Measurements from ENCODE around the gene ADAM15. TPM values are rescaled to one million over a fixed set of nuclear protein-coding genes. Genes with fewer than 3 reads are reported as not detected.

The ADAM15 gene
- total RNA-seq, 1 experiment from 2014 or later = 30.6 TPM

- H3K4ac ChIP-seq (ENCODE audit: low read depth, low read length) = no peak overlapping the region
- no peak for TF ChIP-seq CTCF (conservative IDR thresholded peaks at IDR 0.05)
- Mint-ChIP-seq H3K9me3 (no peaks in the 10 kb centered on the region; a peak in 1 of 5 replicates), H3K4me1 (peaks cover 45 to 62% of the 10 kb centered on the region in 2 experiments), H3K27ac (no peak overlapping the region), H3K4me3 (no peak overlapping the region), H3K36me3 (ENCODE audit: insufficient read depth in 1 of 3, low read depth in 3 of 3) (peaks cover 0 to 1% (median 0%) of the 10 kb centered on the region in 3 experiments; a peak in 2 of 7 replicates), H3K27me3 (ENCODE audit: low read depth) (no peaks in the 10 kb centered on the region)
- no peak overlapping the region for H4K5ac ChIP-seq (ENCODE audit: insufficient read length, low read depth, low read length)
- no peak overlapping the region for H3K27ac ChIP-seq (ENCODE audit: insufficient read length, low read depth, low read length)
- no peak overlapping the region for H3K9ac ChIP-seq (ENCODE audit: extremely low read depth, insufficient read length, low read length)
- no CpG with 5 or more reads among the region's 6 CpGs for WGBS (ENCODE audit: extremely low coverage, insufficient read length, low lambda C conversion rate)
- no peak overlapping the region for H2BK15ac ChIP-seq (ENCODE audit: low read depth, low read length)
- no peaks in the 10 kb centered on the region for H4K20me1 ChIP-seq (ENCODE audit: control insufficient read depth, insufficient read depth, insufficient read length)
- H3K4me1 ChIP-seq (ENCODE audit: insufficient read depth, low read length) = peaks cover 5% of the 10 kb centered on the region; the same call in 1 of the 2 replicates
- no peaks in the 10 kb centered on the region; the same call in 1 of the 2 replicates for H3K79me2 ChIP-seq (ENCODE audit: insufficient read depth, low read length)
- no peak overlapping the region for H2BK5ac ChIP-seq (ENCODE audit: insufficient read length, low read length)
- no peak overlapping the region for H4K91ac ChIP-seq (ENCODE audit: insufficient read length, low read depth, low read length)
- H2BK20ac ChIP-seq (ENCODE audit: low read depth, low read length, poor library complexity, severe bottlenecking) = no peak overlapping the region
- no peak overlapping the region for H2AK5ac ChIP-seq (ENCODE audit: insufficient read length, low read length)
- H3T11ph ChIP-seq (ENCODE audit: low read length) = no peak overlapping the region
- H3K27me3 ChIP-seq (ENCODE audit: insufficient read depth, low read length) = no peaks in the 10 kb centered on the region
- no peak overlapping the region for H2BK12ac ChIP-seq (ENCODE audit: insufficient read length, low read depth, low read length)
- H3K79me1 ChIP-seq (ENCODE audit: insufficient read depth, low read depth, low read length, poor library complexity, severe bottlenecking) = no peaks in the 10 kb centered on the region
- no peak overlapping the region for H3K4me2 ChIP-seq (ENCODE audit: insufficient read depth, insufficient read length, low read length)
- H3K56ac ChIP-seq (ENCODE audit: insufficient read length, low read depth, low read length) = no peak overlapping the region
- no peak overlapping the region for H3K18ac ChIP-seq (ENCODE audit: insufficient read length, low read depth, low read length)
- no peak overlapping the region for H2AFZ ChIP-seq (ENCODE audit: low read length)
- H3K23ac ChIP-seq (ENCODE audit: insufficient read length, low read depth, low read length) = no peak overlapping the region
- no peak overlapping the region; the same call in 1 of the 2 replicates for H3K14ac ChIP-seq (ENCODE audit: insufficient read depth, low read length)
- H3K23me2 ChIP-seq (ENCODE audit: insufficient read length, low read depth, low read length, poor library complexity, severe bottlenecking) = peaks cover 13% of the 10 kb centered on the region
- no peak for DNase-seq
- H3K9me3 ChIP-seq (ENCODE audit: control insufficient read depth, low read depth, low read length) = no peaks in the 10 kb centered on the region
- no peak overlapping the region for H2BK120ac ChIP-seq (ENCODE audit: low read depth, low read length, poor library complexity, severe bottlenecking)
- H4K8ac ChIP-seq (replicated peaks; ENCODE audit: insufficient read length, low read depth, low read length) = no peak overlapping the region
These were observed 43.8 kb upstream of the ADAM15 start for GRCh38 chr1:155007251-155007828.
